H1 (cell line): ENCODE measurements around the gene RBFA. TPM values are rescaled to one million over a fixed set of nuclear protein-coding genes. Genes with fewer than 3 reads are reported as not detected.

Experiments used
- CTCF ChIA-PET: fragments of 300-600 bp; sonication (Branson Sonifier 250); formaldehyde crosslinking; loops from one replicate; lab custom pipeline; 2021; ENCODE audit not compliant: partially characterized antibody; lab: Charles Lee
- POLR2A ChIA-PET: fragments of 300-600 bp; sonication (Branson Sonifier 250); formaldehyde crosslinking; loops from one replicate; lab custom pipeline; 2021; ENCODE audit warnings: inconsistent platforms; ENCODE audit not compliant: partially characterized antibody; lab: Charles Lee
- DNase-seq, 2 experiments: peaks; one replicate each; pipeline versions ENCODE4 v3.0.0 to v3.0.0-alpha.2; 2010 to 2022; ENCODE audit warnings: low spot score in 2 of 2, low read depth in 1 of 2, mixed read lengths in 1 of 2
- FAIRE-seq: peaks from 2 replicates; lab custom pipeline; 2011; peaks lifted over from hg19 to GRCh38; lab: Jason Lieb, UNC
- H2AFZ ChIP-seq: 2 replicates; pipeline ENCODE4 v1.8.1; 2012; ENCODE audit warnings: low read length, inconsistent platforms
- H2AK5ac ChIP-seq: 2 replicates; pipeline ENCODE4 v1.6.1; 2013; ENCODE audit warnings: low read depth, low read length
- H2BK120ac ChIP-seq: replicated peaks from 2 replicates; pipeline ENCODE3; 2013; ENCODE audit warnings: low read depth, low read length, inconsistent platforms
- H2BK12ac ChIP-seq: 2 replicates; pipeline ENCODE4 v1.6.1; 2013; ENCODE audit warnings: low read depth, low read length
- H2BK15ac ChIP-seq: 2 replicates; pipeline ENCODE4 v1.6.1; 2013; ENCODE audit warnings: low read length
- H2BK20ac ChIP-seq: 2 replicates; pipeline ENCODE4 v1.6.1; 2013; ENCODE audit warnings: low read length
- H2BK5ac ChIP-seq: 2 replicates; pipeline ENCODE4 v1.6.1; 2013; ENCODE audit warnings: low read depth, low read length
- H3K14ac ChIP-seq: 2 replicates; pipeline ENCODE4 v1.6.1; 2013; ENCODE audit warnings: inconsistent platforms; ENCODE audit not compliant: insufficient read length
- H3K18ac ChIP-seq: 2 replicates; pipeline ENCODE4 v1.6.1; 2013; ENCODE audit warnings: low read length; ENCODE audit errors: extremely low read depth
- H3K23ac ChIP-seq: 2 replicates; pipeline ENCODE4 v1.6.1; 2013; ENCODE audit warnings: inconsistent platforms; ENCODE audit not compliant: insufficient read length
- H3K23me2 ChIP-seq: 2 replicates; pipeline ENCODE4 v1.6.1; 2013; ENCODE audit warnings: low read depth, low read length
- H3K27ac ChIP-seq: 2 replicates; pipeline ENCODE4 v1.6.1; 2011; ENCODE audit warnings: low read depth, low read length, inconsistent platforms
- H3K27me3 ChIP-seq, 4 experiments: replicated peaks in 1 of 4; 1 replicate in 1 of 4; 2 replicates in 3 of 4; pipeline versions ENCODE4 v1.6.1 to v1.8.1; 2011 to 2013; ENCODE audit warnings: low read length in 3 of 4, mild to moderate bottlenecking in 3 of 4, inconsistent platforms in 2 of 4, mixed read lengths in 2 of 4, moderate library complexity in 1 of 4; ENCODE audit not compliant: control insufficient read depth in 3 of 4, insufficient read depth in 3 of 4; ENCODE audit errors: extremely low read depth in 1 of 4
- H3K36me3 ChIP-seq, 4 experiments: 2 replicates each; pipeline versions ENCODE4 v1.6.1 to v1.8.1; 2011 to 2013; ENCODE audit warnings: mild to moderate bottlenecking in 4 of 4, low read length in 3 of 4, moderate library complexity in 2 of 4, control low read depth in 1 of 4, inconsistent platforms in 1 of 4; ENCODE audit not compliant: insufficient read depth in 4 of 4, control insufficient read depth in 2 of 4
- H3K4ac ChIP-seq: replicated peaks from 2 replicates; pipeline ENCODE3; 2013; ENCODE audit warnings: low read length, low read depth, mixed read lengths, inconsistent platforms; ENCODE audit not compliant: insufficient read length
- H3K4me1 ChIP-seq, 4 experiments: replicated peaks in 1 of 4; 1 replicate in 1 of 4; 2 replicates in 3 of 4; pipeline versions ENCODE4 v1.6.1 to v1.8.1; 2011 to 2013; ENCODE audit warnings: low read length in 3 of 4, inconsistent platforms in 2 of 4, mixed read lengths in 1 of 4; ENCODE audit not compliant: insufficient read depth in 4 of 4, control insufficient read depth in 3 of 4
- H3K4me2 ChIP-seq, 2 experiments: 2 replicates each; pipeline versions ENCODE4 v1.6.1 to v1.8.1; 2011 to 2013; ENCODE audit warnings: low read depth in 2 of 2, low read length in 2 of 2, control low read depth in 1 of 2, inconsistent platforms in 1 of 2, mild to moderate bottlenecking in 1 of 2; ENCODE audit not compliant: insufficient read depth in 1 of 2
- H3K4me3 ChIP-seq, 4 experiments: fragments of 200-600, 300-600 bp in 1 of 4; sonication (generic), shearing (Covaris generic), sonication (Bioruptor Twin) in 1 of 4; 2 replicates each; pipeline versions ENCODE4 v1.5.1 to v1.8.1; 2011 to 2016; ENCODE audit warnings: low read length in 4 of 4, low read depth in 3 of 4, control low read depth in 2 of 4, inconsistent platforms in 2 of 4, mild to moderate bottlenecking in 2 of 4, mixed read lengths in 1 of 4, moderate library complexity in 1 of 4; ENCODE audit not compliant: insufficient read depth in 2 of 4; ENCODE audit errors: extremely low read depth in 1 of 4
- H3K56ac ChIP-seq: replicated peaks from 2 replicates; pipeline ENCODE3; 2013; ENCODE audit warnings: low read depth, mild to moderate bottlenecking, mixed read lengths, low read length, inconsistent platforms; ENCODE audit not compliant: insufficient read length
- H3K79me1 ChIP-seq: 2 replicates; pipeline ENCODE4 v1.6.1; 2013; ENCODE audit warnings: low read depth, low read length, control low read depth
- H3K79me2 ChIP-seq, 2 experiments: 2 replicates each; pipeline versions ENCODE4 v1.6.1 to v1.8.1; 2012 to 2013; ENCODE audit warnings: low read length in 2 of 2, mild to moderate bottlenecking in 2 of 2, inconsistent platforms in 1 of 2; ENCODE audit not compliant: insufficient read depth in 2 of 2, control insufficient read depth in 1 of 2
- H3K9ac ChIP-seq, 4 experiments: replicated peaks in 1 of 4; 1 replicate in 1 of 4; 2 replicates in 3 of 4; pipeline versions ENCODE4 v1.6.1 to v1.8.1; 2011 to 2013; ENCODE audit warnings: low read depth in 3 of 4, low read length in 3 of 4, control low read depth in 2 of 4, mild to moderate bottlenecking in 2 of 4, moderate library complexity in 2 of 4, inconsistent platforms in 1 of 4; ENCODE audit errors: extremely low read depth in 1 of 4
- H3K9me3 ChIP-seq, 2 experiments: 2 replicates each; pipeline versions ENCODE4 v1.6.1 to v1.8.1; 2012 to 2013; ENCODE audit warnings: mild to moderate bottlenecking in 2 of 2, moderate library complexity in 2 of 2, control low read depth in 1 of 2, inconsistent platforms in 1 of 2, low read depth in 1 of 2, low read length in 1 of 2, mixed read lengths in 1 of 2; ENCODE audit not compliant: insufficient read depth in 2 of 2
- H4K20me1 ChIP-seq, 2 experiments: replicated peaks in 1 of 2; 2 replicates each; pipeline versions ENCODE3 to v1.8.1; 2011 to 2013; ENCODE audit warnings: inconsistent platforms in 2 of 2, low read length in 2 of 2, mild to moderate bottlenecking in 1 of 2; ENCODE audit not compliant: insufficient read depth in 2 of 2, control insufficient read depth in 1 of 2
- H4K5ac ChIP-seq: 2 replicates; pipeline ENCODE4 v1.6.1; 2013; ENCODE audit warnings: low read length, low read depth, mixed read lengths, inconsistent platforms; ENCODE audit not compliant: insufficient read length
- H4K8ac ChIP-seq: 2 replicates; pipeline ENCODE4 v1.8.0; 2013; ENCODE audit warnings: mild to moderate bottlenecking, moderate library complexity, low read length, inconsistent platforms; ENCODE audit not compliant: insufficient read depth; ENCODE audit errors: extremely low read depth
- H4K91ac ChIP-seq: replicated peaks from 2 replicates; pipeline ENCODE3; 2013; ENCODE audit warnings: low read length, mixed read lengths, inconsistent platforms; ENCODE audit not compliant: insufficient read length
- CEBPB ChIP-seq: IDR thresholded peaks from 2 replicates; pipeline ENCODE4 v1.6.1; 2012; ENCODE audit warnings: low read depth, low read length
- NANOG ChIP-seq: IDR thresholded peaks from 2 replicates; pipeline ENCODE4 v1.6.1; 2011; ENCODE audit warnings: low read length, low read depth, mild to moderate bottlenecking, inconsistent platforms; ENCODE audit not compliant: insufficient read depth, poor library complexity, severe bottlenecking
- POU5F1 ChIP-seq: IDR thresholded peaks from 2 replicates; pipeline ENCODE4 v1.6.1; 2011; ENCODE audit warnings: low read depth, mild to moderate bottlenecking, low read length, moderate library complexity
- RAD21 ChIP-seq, 2 experiments: IDR thresholded peaks in 1 of 2; conservative IDR thresholded peaks in 1 of 2; 2 replicates each; pipeline ENCODE4 v1.6.1; 2011; ENCODE audit warnings: low read depth in 2 of 2, low read length in 2 of 2, improper control_type of control experiment in 1 of 2, inconsistent platforms in 1 of 2, mild to moderate bottlenecking in 1 of 2, moderate library complexity in 1 of 2
- TAF1 ChIP-seq: IDR thresholded peaks from 2 replicates; pipeline ENCODE4 v1.6.1; 2011; ENCODE audit warnings: mild to moderate bottlenecking, low read depth, low read length
- WGBS, 2 experiments: shearing (Covaris generic) in 1 of 2; methylation state at CpG; one replicate each; pipeline versions ENCODE4 v1.1.6 to v1.1.7; 2013 to 2015; ENCODE audit warnings: low lambda C conversion rate in 2 of 2, mixed read lengths in 2 of 2, inconsistent platforms in 1 of 2, low coverage in 1 of 2, missing lambda C conversion rate in 1 of 2; ENCODE audit not compliant: insufficient replicate concordance in 2 of 2, insufficient coverage in 1 of 2, insufficient read length in 1 of 2; ENCODE audit errors: extremely low coverage in 1 of 2, missing lambda C conversion rate in 1 of 2; 5-methylcytosine and 5-hydroxymethylcytosine counted together
- polyA plus RNA-seq, 7 experiments: library from polyadenylated mRNA; depleted of rRNA in 3 of 7; stranded (reverse) in 5 of 7; unstranded in 2 of 7; fragments of >200 nt in 5 of 7; fragments of 200-250 nt in 2 of 7; gene quantifications; 1 replicate in 5 of 7; 2 replicates in 1 of 7; 4 replicates in 1 of 7; pipeline versions ENCODE4 v1.2.1 to v1.2.3, GENCODE V29; 2011 to 2013; ENCODE audit warnings: missing spikeins in 2 of 7, mixed read lengths in 2 of 7
- total RNA-seq: library from RNA; stranded (reverse); fragmentation: NEBNext Ultra II Directional; extraction: Animal tissue kit (Norgen Biotek cat#: 25700); gene quantifications from 2 replicates; pipeline ENCODE4 v1.2.1, GENCODE V29; 2021
- TF ChIP-seq, protein P1 (sequence below): IDR thresholded peaks from 2 replicates; pipeline ENCODE4 v1.6.1; 2012; ENCODE audit warnings: low read length, inconsistent platforms

Gene RBFA
- total and polyA plus RNA-seq, 2 of the 8 experiments (the other 6 are each of a cell fraction or from before 2014, with no cell fraction given): 19.2 to 29.5 TPM

DNA sequence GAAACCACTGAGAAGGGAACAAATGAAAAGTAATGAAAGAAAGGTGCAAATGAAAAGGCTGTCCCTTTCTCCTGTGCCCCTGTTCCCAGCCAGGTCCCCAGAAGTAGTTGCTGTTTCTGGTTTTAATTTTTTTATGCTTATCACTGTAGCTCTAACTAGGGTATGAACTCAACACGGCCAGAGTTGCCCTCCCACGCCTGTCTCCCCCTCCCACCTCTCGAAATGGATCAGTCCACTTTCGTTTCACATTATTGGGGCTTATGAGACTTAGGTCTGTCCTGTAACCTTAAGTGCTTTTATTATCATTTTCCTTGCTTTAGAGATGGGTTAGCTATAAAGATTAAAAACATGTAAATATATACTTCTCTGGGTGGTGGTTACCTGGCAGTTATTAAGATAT, 8.6 kb downstream of the RBFA start:
- Histone ChIP-seq H3K9ac (no peak overlapping the region), H3K4ac (no peak overlapping the region), H3K4me3 (no peak overlapping the region), H3K23ac (no peak overlapping the region), H2BK5ac (no peak overlapping the region), H2AFZ (no peak overlapping the region), H3K27me3 (no peaks in the 10 kb centered on the region), H2BK15ac (no peak overlapping the region), H3K36me3 (peaks cover 0 to 18% (median 9%) of the 10 kb centered on the region in 4 experiments; a peak in 5 of 8 replicates), H4K91ac (no peak overlapping the region), H3K18ac (no peak overlapping the region), H3K9me3 (no peaks in the 10 kb centered on the region), H3K79me2 (no peaks in the 10 kb centered on the region)
- 85% methylated on average over 4 of the region's 4 CpGs; no CpG with 5 or more reads in 1 of the 2 experiments for WGBS, 2 experiments
- TF ChIP-seq TAF1: no peak
- TF ChIP-seq, protein P1, sequence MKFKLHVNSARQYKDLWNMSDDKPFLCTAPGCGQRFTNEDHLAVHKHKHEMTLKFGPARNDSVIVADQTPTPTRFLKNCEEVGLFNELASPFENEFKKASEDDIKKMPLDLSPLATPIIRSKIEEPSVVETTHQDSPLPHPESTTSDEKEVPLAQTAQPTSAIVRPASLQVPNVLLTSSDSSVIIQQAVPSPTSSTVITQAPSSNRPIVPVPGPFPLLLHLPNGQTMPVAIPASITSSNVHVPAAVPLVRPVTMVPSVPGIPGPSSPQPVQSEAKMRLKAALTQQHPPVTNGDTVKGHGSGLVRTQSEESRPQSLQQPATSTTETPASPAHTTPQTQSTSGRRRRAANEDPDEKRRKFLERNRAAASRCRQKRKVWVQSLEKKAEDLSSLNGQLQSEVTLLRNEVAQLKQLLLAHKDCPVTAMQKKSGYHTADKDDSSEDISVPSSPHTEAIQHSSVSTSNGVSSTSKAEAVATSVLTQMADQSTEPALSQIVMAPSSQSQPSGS: no peak
- no peak for TF ChIP-seq CEBPB
- TF ChIP-seq POU5F1: no peak
- no peak for TF ChIP-seq NANOG
- TF ChIP-seq RAD21 (IDR thresholded peaks at IDR 0.05 in 1 of 2, conservative IDR thresholded peaks at IDR 0.05 in 1 of 2; ENCODE audit: low read depth in 2 of 2, low read length in 2 of 2): no peak
- TF ChIP-seq, all 59 proteins: peak for 0
- H2BK20ac ChIP-seq: no peak overlapping the region
- H3K14ac ChIP-seq: no peak overlapping the region
- H4K5ac ChIP-seq: no peak overlapping the region
- no peak overlapping the region for H4K8ac ChIP-seq
- no peaks in the 10 kb centered on the region for H3K4me1 ChIP-seq
- H2BK12ac ChIP-seq: no peak overlapping the region
- H3K79me1 ChIP-seq: no peaks in the 10 kb centered on the region
- no peak overlapping the region for H3K56ac ChIP-seq
- no peak overlapping the region for H3K4me2 ChIP-seq
- H3K27ac ChIP-seq: no peak overlapping the region
- DNase-seq: no peak
- ChIA-PET POLR2A (no interaction called here), CTCF (no interaction called here)
- no peak for FAIRE-seq
- no peaks in the 10 kb centered on the region for H3K23me2 ChIP-seq
- peaks cover 2 to 7% of the 10 kb centered on the region in 2 experiments for H4K20me1 ChIP-seq
- H2BK120ac ChIP-seq: no peak overlapping the region
- H2AK5ac ChIP-seq: no peak overlapping the region
